Neural progenitor cell (in vitro differentiated cells): ENCODE results near the gene MYOZ1. TPM values are rescaled to one million over a fixed set of nuclear protein-coding genes. Genes with fewer than 3 reads are reported as not detected.
A peak's percentile ranks its signal among the peaks of the same experiment; 100 is the strongest.
"Not testable (repeated sequence)": the region's sequence is repeated elsewhere in the genome, so short reads cannot be mapped to it uniquely, and the experiment has no call there.

Experiments
- DNase-seq: peaks from one replicate; pipeline ENCODE4 v3.0.0-alpha.2; 2016; ENCODE audit warnings: low spot score
- H2AFZ ChIP-seq: fragments of 200-600 bp; sonication (generic); replicated peaks from 2 replicates; pipeline ENCODE4 v1.6.1; 2016; ENCODE audit warnings: antibody characterized with exemption
- H3F3A ChIP-seq: fragments of 200-600 bp; sonication (generic); 2 replicates; pipeline ENCODE4 v1.6.1; 2016; ENCODE audit warnings: antibody characterized with exemption, low read depth
- H3K27ac ChIP-seq: fragments of 200-600 bp; sonication (generic); 2 replicates; pipeline ENCODE4 v1.5.1; 2016; ENCODE audit warnings: mild to moderate bottlenecking
- H3K27me3 ChIP-seq: fragments of 200-600 bp; sonication (generic); 2 replicates; pipeline ENCODE4 v1.6.1; 2016; ENCODE audit warnings: mild to moderate bottlenecking, moderate library complexity
- H3K36me3 ChIP-seq: fragments of 200-600 bp; sonication (generic); 2 replicates; pipeline ENCODE4 v1.5.1; 2016
- H3K4me1 ChIP-seq: fragments of 200-600 bp; sonication (generic); 2 replicates; pipeline ENCODE4 v1.6.1; 2016; ENCODE audit warnings: mixed run types
- H3K4me2 ChIP-seq: fragments of 200-600 bp; sonication (generic); 2 replicates; pipeline ENCODE4 v1.6.1; 2016
- H3K4me3 ChIP-seq: fragments of 200-600 bp; sonication (generic); 2 replicates; pipeline ENCODE4 v1.5.1; 2016
- H3K79me2 ChIP-seq: fragments of 200-600 bp; sonication (generic); 2 replicates; pipeline ENCODE4 v1.6.1; 2016; ENCODE audit warnings: low read depth
- H3K9ac ChIP-seq: fragments of 200-600 bp; sonication (generic); 2 replicates; pipeline ENCODE4 v1.6.1; 2016
- H3K9me3 ChIP-seq: fragments of 200-600 bp; sonication (generic); 2 replicates; pipeline ENCODE4 v1.5.1; 2016; ENCODE audit warnings: low read depth
- H4K20me1 ChIP-seq: fragments of 200-600 bp; sonication (generic); 2 replicates; pipeline ENCODE4 v1.6.1; 2016; ENCODE audit warnings: low read depth
- H3K27ac Mint-ChIP-seq: 3 replicates; pipeline ENCODE4 v1.8.0; 2021; ENCODE audit warnings: mixed read lengths
- H3K27me3 Mint-ChIP-seq: 2 replicates; pipeline ENCODE4 v1.8.0; 2022; ENCODE audit warnings: low read depth, mild to moderate bottlenecking, inconsistent platforms, moderate library complexity, mixed read lengths; ENCODE audit not compliant: insufficient read depth
- H3K36me3 Mint-ChIP-seq: 3 replicates; pipeline ENCODE4 v1.8.0; 2021; ENCODE audit warnings: mixed read lengths
- H3K4me1 Mint-ChIP-seq: 3 replicates; pipeline ENCODE4 v1.8.0; 2021; ENCODE audit warnings: mixed read lengths
- H3K4me3 Mint-ChIP-seq: 3 replicates; pipeline ENCODE4 v1.8.0; 2021; ENCODE audit warnings: mild to moderate bottlenecking, moderate library complexity, mixed read lengths
- H3K9me3 Mint-ChIP-seq: 3 replicates; pipeline ENCODE4 v1.8.0; 2020; ENCODE audit warnings: mixed read lengths
- EZH2 ChIP-seq: fragments of 200-600 bp; sonication (generic); IDR thresholded peaks from 2 replicates; pipeline ENCODE4 v1.6.1; 2017; ENCODE audit warnings: antibody characterized with exemption, mild to moderate bottlenecking, moderate library complexity
- EZH2phosphoT487 ChIP-seq: fragments of 200-600 bp; sonication (generic); IDR thresholded peaks from 2 replicates; pipeline ENCODE4 v1.6.1; 2017; ENCODE audit warnings: antibody characterized with exemption
- total RNA-seq: library from RNA; depleted of rRNA; stranded (reverse); fragments of >200 nt; gene quantifications from 2 replicates; pipeline ENCODE4 v1.2.3, GENCODE V29; 2015; ENCODE audit warnings: low replicate concordance
- TF ChIP-seq, protein P1 (sequence below): fragments of 200-600 bp; sonication (generic); IDR thresholded peaks from 2 replicates; pipeline ENCODE4 v1.5.1; 2017; ENCODE audit warnings: antibody characterized with exemption, mild to moderate bottlenecking

Gene MYOZ1, protein sequence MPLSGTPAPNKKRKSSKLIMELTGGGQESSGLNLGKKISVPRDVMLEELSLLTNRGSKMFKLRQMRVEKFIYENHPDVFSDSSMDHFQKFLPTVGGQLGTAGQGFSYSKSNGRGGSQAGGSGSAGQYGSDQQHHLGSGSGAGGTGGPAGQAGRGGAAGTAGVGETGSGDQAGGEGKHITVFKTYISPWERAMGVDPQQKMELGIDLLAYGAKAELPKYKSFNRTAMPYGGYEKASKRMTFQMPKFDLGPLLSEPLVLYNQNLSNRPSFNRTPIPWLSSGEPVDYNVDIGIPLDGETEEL
- 1.2 and 1.9 TPM in 2 replicates for total RNA-seq

DNA sequence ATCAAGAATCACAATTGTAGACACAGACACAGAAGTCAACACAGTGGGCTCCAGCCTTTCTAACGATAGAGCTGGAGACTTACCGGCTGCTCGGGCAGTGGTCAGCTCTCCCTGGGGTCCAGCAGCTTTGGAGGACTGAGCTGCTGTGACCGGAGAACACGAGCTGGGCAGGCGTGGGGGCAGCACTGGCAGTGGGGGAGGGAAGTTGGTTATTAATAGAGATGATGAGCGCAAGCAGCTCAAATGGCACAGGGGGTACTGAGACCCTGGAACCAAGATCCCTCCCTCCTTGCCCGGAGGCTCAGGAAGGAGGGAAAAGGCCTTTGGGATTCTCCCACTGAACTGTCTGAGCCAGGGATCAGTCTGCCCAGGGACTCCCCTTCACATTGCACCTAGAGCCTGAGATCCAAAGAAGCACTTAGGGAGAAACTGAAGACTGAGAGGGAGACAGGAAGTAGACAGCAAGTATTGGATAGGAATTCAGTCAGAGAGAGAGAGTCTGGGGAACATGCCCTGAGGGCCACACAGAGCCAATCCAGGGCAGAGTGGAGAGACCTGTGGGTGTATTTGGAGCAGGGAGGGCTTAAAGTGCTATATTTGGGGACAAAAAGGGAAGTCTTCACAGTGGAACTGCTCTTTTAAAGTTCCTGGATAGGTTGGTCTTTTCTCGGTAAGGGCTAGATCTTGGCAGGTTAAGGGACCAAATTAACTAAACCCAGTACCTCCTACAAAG, at the start of gene MYOZ1:
Gene MYOZ1, minus strand, starts transcription at position 147 of the 733 bp plus-strand sequence. CDS start 1,457 bp downstream, outside the sequence.
- TF ChIP-seq EZH2 = no peak
- no peak for TF ChIP-seq EZH2phosphoT487
- TF ChIP-seq, protein P1, sequence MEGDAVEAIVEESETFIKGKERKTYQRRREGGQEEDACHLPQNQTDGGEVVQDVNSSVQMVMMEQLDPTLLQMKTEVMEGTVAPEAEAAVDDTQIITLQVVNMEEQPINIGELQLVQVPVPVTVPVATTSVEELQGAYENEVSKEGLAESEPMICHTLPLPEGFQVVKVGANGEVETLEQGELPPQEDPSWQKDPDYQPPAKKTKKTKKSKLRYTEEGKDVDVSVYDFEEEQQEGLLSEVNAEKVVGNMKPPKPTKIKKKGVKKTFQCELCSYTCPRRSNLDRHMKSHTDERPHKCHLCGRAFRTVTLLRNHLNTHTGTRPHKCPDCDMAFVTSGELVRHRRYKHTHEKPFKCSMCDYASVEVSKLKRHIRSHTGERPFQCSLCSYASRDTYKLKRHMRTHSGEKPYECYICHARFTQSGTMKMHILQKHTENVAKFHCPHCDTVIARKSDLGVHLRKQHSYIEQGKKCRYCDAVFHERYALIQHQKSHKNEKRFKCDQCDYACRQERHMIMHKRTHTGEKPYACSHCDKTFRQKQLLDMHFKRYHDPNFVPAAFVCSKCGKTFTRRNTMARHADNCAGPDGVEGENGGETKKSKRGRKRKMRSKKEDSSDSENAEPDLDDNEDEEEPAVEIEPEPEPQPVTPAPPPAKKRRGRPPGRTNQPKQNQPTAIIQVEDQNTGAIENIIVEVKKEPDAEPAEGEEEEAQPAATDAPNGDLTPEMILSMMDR = no peak
- Mint-ChIP-seq H3K27me3 (peaks cover 2% of the 10 kb centered on the region), H3K9me3 (no peaks in the 10 kb centered on the region), H3K4me3 (no peak within 1 kb of the TSS), H3K4me1 (peaks cover 6% of the 10 kb centered on the region), H3K27ac (peak within 1 kb of the TSS; percentile 16), H3K36me3 (no peaks in the 10 kb centered on the region)
- Histone ChIP-seq H3K79me2 (no peaks in the 10 kb centered on the region), H3K9me3 (no peaks in the 10 kb centered on the region), H3K9ac (no peak within 1 kb of the TSS), H4K20me1 (no peaks in the 10 kb centered on the region), H3K4me1 (no peaks in the 10 kb centered on the region), H3K36me3 (no peaks in the 10 kb centered on the region), H3F3A (no peaks in the 10 kb centered on the region), H3K4me3 (no peak within 1 kb of the TSS), H3K4me2 (no peak within 1 kb of the TSS), H3K27me3 (no peaks in the 10 kb centered on the region), H2AFZ (peak within 1 kb of the TSS; percentile 65), H3K27ac (no peak within 1 kb of the TSS)
- no peak for DNase-seq

DNA sequence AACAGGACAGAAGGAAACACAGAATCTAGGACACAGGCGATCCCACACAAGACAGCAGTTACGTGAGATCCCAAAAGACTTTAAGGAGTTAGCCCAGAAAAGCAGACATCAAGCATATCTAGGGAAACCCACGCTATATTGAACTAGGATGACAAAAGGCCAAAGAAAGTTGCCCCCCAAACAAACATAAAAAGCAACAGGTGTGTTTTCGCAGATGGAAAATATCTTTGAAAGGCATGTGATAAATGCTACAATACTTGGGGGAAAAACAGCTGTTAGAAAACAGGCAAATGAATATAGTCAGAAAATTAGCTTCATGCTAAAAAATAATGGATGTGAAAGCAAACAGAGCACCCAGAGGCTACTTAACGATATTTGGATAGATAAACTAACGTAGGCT, 49.5 kb upstream of the MYOZ1 start:
- H4K20me1 ChIP-seq, H3K27ac Mint-ChIP-seq, H3K27ac ChIP-seq, H3K4me1 Mint-ChIP-seq, H3K36me3 ChIP-seq, H3K9me3 Mint-ChIP-seq, H3K27me3 Mint-ChIP-seq, H3K9ac ChIP-seq, H2AFZ ChIP-seq, H3K9me3 ChIP-seq, DNase-seq, H3K4me3 Mint-ChIP-seq, H3K4me3 ChIP-seq, H3K79me2 ChIP-seq, H3K4me1 ChIP-seq, H3K27me3 ChIP-seq, H3F3A ChIP-seq, H3K4me2 ChIP-seq, H3K36me3 Mint-ChIP-seq: not testable (repeated sequence)

DNA sequence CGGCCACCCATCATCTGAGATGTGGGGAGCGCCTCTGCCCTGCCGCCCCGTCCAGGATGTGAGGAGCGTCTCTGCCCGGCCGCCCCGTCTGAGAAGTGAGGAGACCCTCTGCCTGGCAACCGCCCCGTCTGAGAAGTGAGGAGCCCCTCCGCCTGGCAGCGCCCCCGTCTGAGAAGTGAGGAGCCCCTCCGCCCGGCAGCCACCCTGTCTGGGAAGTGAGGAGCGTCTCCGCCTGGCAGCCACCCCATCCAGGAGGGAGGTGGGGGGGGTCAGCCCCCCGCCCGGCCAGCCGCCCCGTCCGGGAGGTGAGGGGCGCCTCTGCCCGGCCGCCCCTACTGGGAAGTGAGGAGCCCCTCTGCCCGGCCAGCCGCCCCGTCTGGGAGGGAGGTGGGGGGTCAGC, 48.3 kb upstream of the MYOZ1 start:
- not testable (repeated sequence) for H3K9ac ChIP-seq, H3K9me3 ChIP-seq, H3K27ac Mint-ChIP-seq, H3K27ac ChIP-seq, H3K4me3 ChIP-seq, H3K4me1 ChIP-seq, H3K9me3 Mint-ChIP-seq, DNase-seq, H3K4me3 Mint-ChIP-seq, H2AFZ ChIP-seq, H3K36me3 Mint-ChIP-seq, H3F3A ChIP-seq, H4K20me1 ChIP-seq, H3K79me2 ChIP-seq, H3K36me3 ChIP-seq, H3K4me1 Mint-ChIP-seq, H3K27me3 Mint-ChIP-seq, H3K4me2 ChIP-seq, H3K27me3 ChIP-seq

DNA sequence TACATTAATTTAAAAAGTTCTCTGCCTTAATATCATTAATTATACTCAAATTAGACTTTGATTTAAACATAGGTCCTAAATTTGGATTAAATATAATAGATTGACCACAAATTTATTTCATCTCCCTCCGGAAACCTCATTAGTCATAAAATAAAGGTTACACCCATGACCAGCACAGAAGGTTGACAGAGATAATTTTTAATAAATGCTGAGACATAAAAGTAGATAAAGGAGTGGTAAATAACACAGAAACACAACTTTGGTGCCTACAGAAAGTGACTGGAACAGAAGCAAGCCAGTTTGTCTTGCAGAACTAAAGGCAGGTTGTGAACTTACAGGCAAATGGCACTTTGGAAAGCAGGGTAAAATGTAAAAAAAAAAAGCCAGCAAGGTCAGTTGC, 46.4 kb upstream of the MYOZ1 start:
- H3K27ac Mint-ChIP-seq, H3K4me3 ChIP-seq, H3K27me3 Mint-ChIP-seq, H3F3A ChIP-seq, H3K79me2 ChIP-seq, H3K4me1 ChIP-seq, H4K20me1 ChIP-seq, H3K4me3 Mint-ChIP-seq, H3K4me1 Mint-ChIP-seq, H3K4me2 ChIP-seq, H3K9ac ChIP-seq, H3K9me3 ChIP-seq, H2AFZ ChIP-seq, H3K36me3 Mint-ChIP-seq, DNase-seq, H3K27ac ChIP-seq, H3K36me3 ChIP-seq, H3K27me3 ChIP-seq, H3K9me3 Mint-ChIP-seq: not testable (repeated sequence)

DNA sequence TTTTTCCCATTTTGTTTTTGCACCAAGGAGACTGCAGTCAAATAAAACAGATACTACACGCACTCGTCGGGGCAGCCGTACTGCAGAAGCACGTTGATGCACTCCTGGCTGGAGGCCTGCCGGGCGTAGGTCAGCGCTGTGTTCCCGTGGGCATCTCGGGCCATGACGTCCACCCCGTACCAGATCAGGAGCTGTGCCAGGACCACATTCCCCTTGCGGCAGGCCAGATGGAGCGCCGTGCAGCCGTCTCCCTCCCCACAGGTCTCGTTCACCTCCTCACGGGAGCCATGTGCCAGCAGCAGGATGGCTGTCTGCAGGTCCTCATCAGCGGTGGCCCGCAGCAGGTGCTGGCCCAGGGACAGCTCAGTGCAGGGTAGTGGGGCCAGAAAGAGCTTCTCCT, 33.3 kb upstream of the MYOZ1 start:
- not testable (repeated sequence) for H3K36me3 ChIP-seq, H3K27me3 ChIP-seq, H3K27me3 Mint-ChIP-seq, H3K4me1 ChIP-seq, H3K4me1 Mint-ChIP-seq, H3K9me3 ChIP-seq, H3K27ac Mint-ChIP-seq, H3F3A ChIP-seq, H4K20me1 ChIP-seq, H3K9ac ChIP-seq, H3K4me2 ChIP-seq, DNase-seq, H3K79me2 ChIP-seq, H3K4me3 Mint-ChIP-seq, H3K9me3 Mint-ChIP-seq, H3K27ac ChIP-seq, H3K36me3 Mint-ChIP-seq, H2AFZ ChIP-seq, H3K4me3 ChIP-seq

DNA sequence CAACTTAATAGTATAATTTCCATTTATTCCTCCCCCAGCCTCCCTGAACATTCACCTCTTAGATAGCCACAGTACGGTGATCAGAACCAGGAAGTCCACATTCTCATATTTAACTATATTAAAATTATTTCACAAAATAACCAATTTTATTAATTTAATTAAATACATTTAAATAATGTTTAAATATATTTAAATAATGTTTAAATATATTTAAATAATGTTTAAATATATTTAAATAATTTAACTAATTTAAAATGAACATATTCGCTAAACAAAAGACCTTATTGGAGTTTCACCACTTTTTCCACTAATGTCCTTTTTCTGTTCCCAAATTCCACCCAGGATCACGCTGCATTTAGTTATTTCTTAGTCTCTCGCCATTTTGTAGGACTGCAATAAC, 27.1 kb upstream of the MYOZ1 start:
- H3K4me1 ChIP-seq, H3K27me3 Mint-ChIP-seq, H3K4me1 Mint-ChIP-seq, DNase-seq, H3K9me3 Mint-ChIP-seq, H3K27ac Mint-ChIP-seq, H3K27ac ChIP-seq, H3K9ac ChIP-seq, H3K79me2 ChIP-seq, H2AFZ ChIP-seq, H3F3A ChIP-seq, H3K4me3 Mint-ChIP-seq, H3K4me2 ChIP-seq, H3K36me3 Mint-ChIP-seq, H3K36me3 ChIP-seq, H3K27me3 ChIP-seq, H3K4me3 ChIP-seq, H3K9me3 ChIP-seq, H4K20me1 ChIP-seq: not testable (repeated sequence)

DNA sequence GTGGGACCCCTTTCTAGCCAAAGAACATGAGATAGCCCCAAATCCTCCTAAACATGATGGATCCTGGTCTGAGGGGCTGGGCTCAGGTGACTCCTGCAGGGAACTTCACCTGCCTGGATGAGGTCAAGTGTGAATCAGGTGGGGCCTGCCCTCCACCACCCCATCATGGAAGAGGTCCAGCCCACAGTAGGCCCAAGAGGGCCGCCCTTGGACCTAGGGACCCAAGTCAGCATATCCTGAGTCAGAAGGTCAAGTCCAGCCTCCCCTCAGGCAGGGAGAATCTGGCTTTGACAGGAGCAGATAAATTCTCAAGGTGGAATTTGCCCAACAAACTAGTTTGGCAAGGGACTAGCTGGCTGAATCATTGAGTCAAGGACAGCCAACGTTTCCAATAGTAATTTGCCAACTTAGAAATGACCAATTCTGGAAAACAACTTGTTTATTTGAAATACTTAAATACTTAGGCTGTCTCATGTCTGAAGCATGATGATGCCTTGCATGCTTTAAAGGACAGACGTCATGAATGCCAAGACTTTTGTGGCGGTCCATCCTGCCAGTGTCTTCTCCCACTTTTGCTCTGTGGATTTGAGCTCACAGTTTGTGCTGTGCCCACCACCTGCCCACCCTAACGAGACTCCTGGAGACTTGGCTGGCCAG, 25.0 kb upstream of the MYOZ1 start:
- not testable (repeated sequence) for H2AFZ ChIP-seq, H3K36me3 Mint-ChIP-seq, H3K27me3 ChIP-seq, H3K36me3 ChIP-seq, H3K4me1 ChIP-seq, H3K27me3 Mint-ChIP-seq, H3K4me3 ChIP-seq, H3K79me2 ChIP-seq, H3K27ac ChIP-seq, H3K4me1 Mint-ChIP-seq, H3K4me2 ChIP-seq, H4K20me1 ChIP-seq, H3K9me3 Mint-ChIP-seq, H3K9me3 ChIP-seq, H3K9ac ChIP-seq, H3K4me3 Mint-ChIP-seq, H3K27ac Mint-ChIP-seq, DNase-seq, H3F3A ChIP-seq
